Measurements from ENCODE around the gene SPSB4. TPM values are rescaled to one million over a fixed set of nuclear protein-coding genes. Genes with fewer than 3 reads are reported as not detected.

SPSB4 gene
- total and polyA plus RNA-seq, 2 donors (not counting 1 experiment from before 2014, with no cell fraction given), result not detected

GRCh38 chr3:141057946-141058800, 7.0 kb downstream of the SPSB4 start:
- peaks cover 0 to 10% (median 4%) of the 10 kb centered on the region in 4 experiments for H3K27me3 ChIP-seq (replicated peaks in 1 of 4; ENCODE audit: control extremely low read depth in 1 of 4, control insufficient read depth in 3 of 4, insufficient read depth in 4 of 4, low read length in 3 of 4)
- no peaks in the 10 kb centered on the region for H3K4me1 ChIP-seq (ENCODE audit: control insufficient read depth in 2 of 2, insufficient read depth in 2 of 2, low read length in 2 of 2)
- H3K79me2 ChIP-seq (ENCODE audit: control insufficient read depth, insufficient read depth, low read length), result no peaks in the 10 kb centered on the region
- no peak overlapping the region for H3K4me2 ChIP-seq (replicated peaks; ENCODE audit: low read depth, low read length, poor library complexity, severe bottlenecking)
- TF ChIP-seq, protein P1, sequence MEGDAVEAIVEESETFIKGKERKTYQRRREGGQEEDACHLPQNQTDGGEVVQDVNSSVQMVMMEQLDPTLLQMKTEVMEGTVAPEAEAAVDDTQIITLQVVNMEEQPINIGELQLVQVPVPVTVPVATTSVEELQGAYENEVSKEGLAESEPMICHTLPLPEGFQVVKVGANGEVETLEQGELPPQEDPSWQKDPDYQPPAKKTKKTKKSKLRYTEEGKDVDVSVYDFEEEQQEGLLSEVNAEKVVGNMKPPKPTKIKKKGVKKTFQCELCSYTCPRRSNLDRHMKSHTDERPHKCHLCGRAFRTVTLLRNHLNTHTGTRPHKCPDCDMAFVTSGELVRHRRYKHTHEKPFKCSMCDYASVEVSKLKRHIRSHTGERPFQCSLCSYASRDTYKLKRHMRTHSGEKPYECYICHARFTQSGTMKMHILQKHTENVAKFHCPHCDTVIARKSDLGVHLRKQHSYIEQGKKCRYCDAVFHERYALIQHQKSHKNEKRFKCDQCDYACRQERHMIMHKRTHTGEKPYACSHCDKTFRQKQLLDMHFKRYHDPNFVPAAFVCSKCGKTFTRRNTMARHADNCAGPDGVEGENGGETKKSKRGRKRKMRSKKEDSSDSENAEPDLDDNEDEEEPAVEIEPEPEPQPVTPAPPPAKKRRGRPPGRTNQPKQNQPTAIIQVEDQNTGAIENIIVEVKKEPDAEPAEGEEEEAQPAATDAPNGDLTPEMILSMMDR (IDR thresholded peaks at IDR 0.05), result no peak
- TF ChIP-seq EZH2 (IDR thresholded peaks at IDR 0.05; ENCODE audit: borderline replicate concordance, insufficient read depth, low read depth, low read length, poor library complexity, severe bottlenecking), result no peak
- no peaks in the 10 kb centered on the region for H3K9me3 Mint-ChIP-seq (ENCODE audit: insufficient read depth)
- H3K27me3 Mint-ChIP-seq, result peaks cover 32% of the 10 kb centered on the region
- DNase-seq (no peak), ATAC-seq (ENCODE audit: low read depth) (no peak)
- no peak overlapping the region for H3K27ac Mint-ChIP-seq
- H4K20me1 ChIP-seq (ENCODE audit: control insufficient read depth, insufficient read depth, low read length, poor library complexity, severe bottlenecking), result no peaks in the 10 kb centered on the region
- H3K4me3 ChIP-seq (ENCODE audit: control extremely low read depth in 1 of 5, extremely low read depth in 1 of 5, insufficient read depth in 1 of 5, low read depth in 2 of 5, low read length in 4 of 5), result no peak overlapping the region
- 80% methylated on average over 7 of the region's 8 CpGs for WGBS (ENCODE audit: insufficient coverage)
- H3K27ac ChIP-seq (ENCODE audit: low read length in 2 of 2), result no peak overlapping the region
- H3K9ac ChIP-seq (ENCODE audit: low read length), result no peak overlapping the region
- ChIA-PET CTCF (no interaction called here), POLR2A (no interaction called here)
- intact Hi-C loops (cut with micrococcal nuclease), result no loop called here
- H2AFZ ChIP-seq (ENCODE audit: insufficient read depth, low read depth, low read length, poor library complexity, severe bottlenecking), result no peak overlapping the region
- H3K4me1 Mint-ChIP-seq, result no peaks in the 10 kb centered on the region
- H3K4me3 Mint-ChIP-seq, result no peak overlapping the region
- H3K36me3 ChIP-seq (replicated peaks in 1 of 2; ENCODE audit: control extremely low read depth in 1 of 2, control insufficient read depth in 1 of 2, extremely low read depth in 1 of 2, insufficient read depth in 2 of 2, low read length in 1 of 2), result no peaks in the 10 kb centered on the region
- H3K9me3 ChIP-seq (ENCODE audit: control extremely low read depth in 1 of 3, control insufficient read depth in 2 of 3, insufficient read depth in 1 of 3, low read length in 2 of 3), result peaks cover 0 to 10% (median 0%) of the 10 kb centered on the region in 3 donors

GRCh38 chr3:141058996-141059395, 7.8 kb downstream of the SPSB4 start:
- TF ChIP-seq EZH2 (IDR thresholded peaks at IDR 0.05; ENCODE audit: borderline replicate concordance, insufficient read depth, low read depth, low read length, poor library complexity, severe bottlenecking), result no peak
- TF ChIP-seq, protein P1 (IDR thresholded peaks at IDR 0.05), result no peak
- Histone ChIP-seq H3K4me3 (ENCODE audit: control extremely low read depth in 1 of 5, extremely low read depth in 1 of 5, insufficient read depth in 1 of 5, low read depth in 2 of 5, low read length in 4 of 5) (no peak overlapping the region), H3K79me2 (ENCODE audit: control insufficient read depth, insufficient read depth, low read length) (no peaks in the 10 kb centered on the region), H3K27me3 (replicated peaks in 1 of 4; ENCODE audit: control extremely low read depth in 1 of 4, control insufficient read depth in 3 of 4, insufficient read depth in 4 of 4, low read length in 3 of 4) (peaks cover 0 to 6% (median 1%) of the 10 kb centered on the region in 4 experiments), H3K9me3 (ENCODE audit: control extremely low read depth in 1 of 3, control insufficient read depth in 2 of 3, insufficient read depth in 1 of 3, low read length in 2 of 3) (peaks cover 0 to 10% (median 0%) of the 10 kb centered on the region in 3 donors), H3K36me3 (replicated peaks in 1 of 2; ENCODE audit: control extremely low read depth in 1 of 2, control insufficient read depth in 1 of 2, extremely low read depth in 1 of 2, insufficient read depth in 2 of 2, low read length in 1 of 2) (no peaks in the 10 kb centered on the region), H3K9ac (ENCODE audit: low read length) (no peak overlapping the region), H4K20me1 (ENCODE audit: control insufficient read depth, insufficient read depth, low read length, poor library complexity, severe bottlenecking) (no peaks in the 10 kb centered on the region), H3K4me2 (replicated peaks; ENCODE audit: low read depth, low read length, poor library complexity, severe bottlenecking) (no peak overlapping the region), H3K4me1 (ENCODE audit: control insufficient read depth in 2 of 2, insufficient read depth in 2 of 2, low read length in 2 of 2) (no peaks in the 10 kb centered on the region), H3K27ac (ENCODE audit: low read length in 2 of 2) (no peak overlapping the region), H2AFZ (ENCODE audit: insufficient read depth, low read depth, low read length, poor library complexity, severe bottlenecking) (no peak overlapping the region)
- Mint-ChIP-seq H3K4me1 (no peaks in the 10 kb centered on the region), H3K27ac (no peak overlapping the region), H3K27me3 (peaks cover 25% of the 10 kb centered on the region), H3K4me3 (no peak overlapping the region), H3K9me3 (ENCODE audit: insufficient read depth) (no peaks in the 10 kb centered on the region)
- POLR2A ChIA-PET, result no interaction called here
- no peak for ATAC-seq (ENCODE audit: low read depth)
- WGBS (ENCODE audit: insufficient coverage), result 80% methylated on average over 2 of the region's 2 CpGs
- intact Hi-C loops (cut with micrococcal nuclease), result no loop called here
- CTCF ChIA-PET, result no interaction called here
- DNase-seq, result no peak
